Loucy (cell line): ENCODE data around the gene BANF1.

Source experiments
- H2AFZ ChIP-seq: fragments of 200-600 bp; sonication (generic); 2 replicates; pipeline ENCODE4 v1.6.0; 2016; ENCODE audit warnings: antibody characterized with exemption, mild to moderate bottlenecking, low read length, moderate library complexity
- H3F3A ChIP-seq: fragments of 200-600 bp; 2 replicates; pipeline ENCODE4 v1.6.0; 2016; ENCODE audit warnings: antibody characterized with exemption, low read depth, mild to moderate bottlenecking
- H3K27me3 ChIP-seq: fragments of 200-600 bp; sonication (generic); 2 replicates; pipeline ENCODE4 v1.6.1; 2014; ENCODE audit warnings: low read length, mild to moderate bottlenecking; ENCODE audit not compliant: insufficient read depth, poor library complexity, severe bottlenecking
- H3K36me3 ChIP-seq: fragments of 200-600 bp; sonication (generic); 2 replicates; pipeline ENCODE4 v1.6.1; 2016; ENCODE audit warnings: low read length; ENCODE audit not compliant: insufficient read depth
- H3K4me1 ChIP-seq: fragments of 200-600 bp; sonication (generic); 2 replicates; pipeline ENCODE4 v1.5.1; 2014; ENCODE audit warnings: low read length, mild to moderate bottlenecking; ENCODE audit not compliant: insufficient read depth, poor library complexity, severe bottlenecking
- H3K4me2 ChIP-seq: fragments of 200-600 bp; sonication (generic); 2 replicates; pipeline ENCODE4 v1.6.0; 2014; ENCODE audit warnings: antibody characterized with exemption, low read length, low read depth, mild to moderate bottlenecking; ENCODE audit not compliant: poor library complexity, severe bottlenecking
- H3K4me3 ChIP-seq: fragments of 200-600 bp; sonication (generic); 2 replicates; pipeline ENCODE4 v1.5.1; 2014; ENCODE audit warnings: low read length, mild to moderate bottlenecking, mixed read lengths; ENCODE audit not compliant: poor library complexity, severe bottlenecking
- H3K79me2 ChIP-seq: fragments of 200-600 bp; sonication (generic); 2 replicates; pipeline ENCODE4 v1.6.1; 2014; ENCODE audit warnings: low read length; ENCODE audit not compliant: insufficient read depth
- H3K9ac ChIP-seq: fragments of 200-600 bp; sonication (generic); 2 replicates; pipeline ENCODE4 v1.6.0; 2014; ENCODE audit warnings: mild to moderate bottlenecking, low read depth, low read length, moderate library complexity; ENCODE audit not compliant: poor library complexity, severe bottlenecking
- H3K9me2 ChIP-seq: fragments of 200-600 bp; sonication (generic); replicated peaks from 2 replicates; pipeline ENCODE4 v1.6.1; 2016; ENCODE audit warnings: low read depth, low read length, mixed read lengths
- H3K9me3 ChIP-seq: fragments of 200-600 bp; sonication (generic); 2 replicates; pipeline ENCODE4 v1.6.1; 2014; ENCODE audit warnings: mild to moderate bottlenecking, antibody characterized with exemption, low read length, low read depth; ENCODE audit not compliant: insufficient read depth
- H4K20me1 ChIP-seq: fragments of 200-600 bp; sonication (generic); 2 replicates; pipeline ENCODE4 v1.6.0; 2014; ENCODE audit warnings: antibody characterized with exemption, low read length, mild to moderate bottlenecking; ENCODE audit not compliant: insufficient read depth, poor library complexity, severe bottlenecking
- CTCF ChIP-seq: fragments of 200-600 bp; sonication (generic); conservative IDR thresholded peaks from 2 replicates; pipeline ENCODE4 v1.5.1; 2014; ENCODE audit warnings: mild to moderate bottlenecking, antibody characterized with exemption, low read length
- EZH2phosphoT487 ChIP-seq: fragments of 200-600 bp; IDR thresholded peaks from 2 replicates; pipeline ENCODE4 v1.6.1; 2018; ENCODE audit warnings: antibody characterized with exemption, mild to moderate bottlenecking, moderate library complexity, borderline replicate concordance

The BANF1 gene

DNA sequence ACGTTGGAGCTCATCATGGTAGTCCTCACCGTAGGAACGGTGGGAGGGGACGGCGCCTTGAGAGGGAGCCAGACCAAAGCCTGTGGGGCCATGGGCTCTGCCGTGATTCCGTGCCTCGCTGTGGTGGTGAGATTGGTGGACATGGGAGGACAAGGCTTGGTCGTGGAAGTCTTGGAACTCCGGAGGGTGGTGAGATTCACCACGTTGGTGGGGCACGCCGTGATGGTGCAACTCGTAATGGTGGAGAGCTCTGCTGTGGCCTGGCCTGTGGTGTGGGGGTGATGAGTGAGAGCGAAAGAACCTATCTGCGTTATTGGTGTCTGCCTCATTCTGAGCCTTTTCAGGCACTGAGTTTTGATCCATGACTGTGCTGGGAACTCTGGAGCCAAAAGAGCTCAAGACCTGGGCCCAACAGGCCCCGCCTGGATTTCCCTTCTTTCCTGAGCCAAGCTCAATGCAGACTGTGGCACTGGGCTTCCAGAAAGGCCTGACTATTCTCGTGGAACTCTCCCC, 23.8 kb downstream of the BANF1 start, which contains the start of gene CATSPER1:
CATSPER1 (minus strand) TSS at position 463 of the 513 bp plus-strand sequence; CDS start at position 363, 100 bp downstream.
- H3K9ac ChIP-seq = no peak within 1 kb of the TSS

DNA sequence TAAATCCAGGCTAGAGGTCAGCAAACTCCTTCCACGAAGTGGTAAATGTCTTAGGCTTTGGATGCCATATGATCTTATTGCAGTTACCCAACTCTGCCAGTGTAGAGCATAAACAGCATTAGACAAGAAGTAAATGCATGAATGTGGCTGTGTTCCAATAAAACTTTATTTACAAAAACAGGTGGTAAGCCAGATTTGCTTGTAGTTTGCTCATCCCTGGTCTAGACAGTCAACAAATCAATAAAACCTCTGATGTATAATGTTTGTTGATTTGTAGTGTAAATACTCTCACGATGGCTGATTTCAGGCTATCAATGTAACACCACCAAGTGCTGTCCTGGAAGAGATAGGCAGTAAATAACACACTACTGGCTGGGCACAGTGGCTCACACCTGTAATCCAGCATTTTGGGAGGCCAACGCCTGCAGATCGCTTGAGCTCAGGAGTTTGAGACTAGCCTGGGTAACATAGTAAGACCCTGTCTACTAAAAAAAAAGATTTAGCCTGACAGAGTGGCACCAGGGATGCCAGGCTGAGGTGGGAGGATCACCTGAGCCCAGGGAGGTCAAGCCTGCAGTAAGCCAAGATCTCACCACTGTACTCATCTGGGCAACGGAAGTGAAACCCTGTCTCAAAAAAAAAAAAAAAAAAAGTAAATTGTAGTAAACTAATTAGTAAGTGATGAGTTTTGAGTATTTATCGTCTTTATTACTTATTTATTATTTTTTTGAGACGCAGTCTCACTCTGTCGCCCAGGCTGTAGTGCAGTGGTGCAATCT, 30.8 kb downstream of the BANF1 start:
- no peak for TF ChIP-seq CTCF
- TF ChIP-seq EZH2phosphoT487 = no peak
- H3K9ac ChIP-seq = no peak overlapping the region
- H3K4me3 ChIP-seq = no peak overlapping the region

More for the DNA sequence above, 23.8 kb downstream of the BANF1 start, which contains the start of gene CATSPER1:
- H3F3A ChIP-seq = no peaks in the 10 kb centered on the region
- no peaks in the 10 kb centered on the region for H3K79me2 ChIP-seq
- no peaks in the 10 kb centered on the region for H3K9me2 ChIP-seq
- H2AFZ ChIP-seq = no peak within 1 kb of the TSS
- no peaks in the 10 kb centered on the region for H3K27me3 ChIP-seq
- H3K36me3 ChIP-seq = no peaks in the 10 kb centered on the region
- no peak within 1 kb of the TSS for H3K4me3 ChIP-seq
- TF ChIP-seq CTCF (no peak), EZH2phosphoT487 (no peak)
- no peaks in the 10 kb centered on the region for H4K20me1 ChIP-seq
- no peaks in the 10 kb centered on the region for H3K9me3 ChIP-seq
- peaks cover 14% of the 10 kb centered on the region for H3K4me1 ChIP-seq
- H3K4me2 ChIP-seq = no peak within 1 kb of the TSS

GRCh38 chr11:66035653-66036333, 33.5 kb downstream of the BANF1 start:
- TF ChIP-seq CTCF = no peak
- no peak for TF ChIP-seq EZH2phosphoT487
- Histone ChIP-seq H3K79me2 (no peaks in the 10 kb centered on the region), H3K9ac (no peak overlapping the region), H3K4me1 (no peaks in the 10 kb centered on the region), H3K9me3 (no peaks in the 10 kb centered on the region), H3K9me2 (no peaks in the 10 kb centered on the region), H3K36me3 (no peaks in the 10 kb centered on the region), H2AFZ (no peak overlapping the region), H3K27me3 (no peaks in the 10 kb centered on the region), H3K4me3 (no peak overlapping the region), H3K4me2 (no peak overlapping the region), H4K20me1 (no peaks in the 10 kb centered on the region), H3F3A (no peaks in the 10 kb centered on the region)

More for the DNA sequence above, 30.8 kb downstream of the BANF1 start:
- Histone ChIP-seq H3K79me2 (no peaks in the 10 kb centered on the region), H3K36me3 (no peaks in the 10 kb centered on the region), H3K4me1 (no peaks in the 10 kb centered on the region), H4K20me1 (no peaks in the 10 kb centered on the region), H3K4me2 (no peak overlapping the region), H3K27me3 (no peaks in the 10 kb centered on the region), H3K9me2 (no peaks in the 10 kb centered on the region), H3K9me3 (no peaks in the 10 kb centered on the region), H3F3A (no peaks in the 10 kb centered on the region), H2AFZ (no peak overlapping the region)
